ENCODE data around the gene DOC2B.

DNA sequence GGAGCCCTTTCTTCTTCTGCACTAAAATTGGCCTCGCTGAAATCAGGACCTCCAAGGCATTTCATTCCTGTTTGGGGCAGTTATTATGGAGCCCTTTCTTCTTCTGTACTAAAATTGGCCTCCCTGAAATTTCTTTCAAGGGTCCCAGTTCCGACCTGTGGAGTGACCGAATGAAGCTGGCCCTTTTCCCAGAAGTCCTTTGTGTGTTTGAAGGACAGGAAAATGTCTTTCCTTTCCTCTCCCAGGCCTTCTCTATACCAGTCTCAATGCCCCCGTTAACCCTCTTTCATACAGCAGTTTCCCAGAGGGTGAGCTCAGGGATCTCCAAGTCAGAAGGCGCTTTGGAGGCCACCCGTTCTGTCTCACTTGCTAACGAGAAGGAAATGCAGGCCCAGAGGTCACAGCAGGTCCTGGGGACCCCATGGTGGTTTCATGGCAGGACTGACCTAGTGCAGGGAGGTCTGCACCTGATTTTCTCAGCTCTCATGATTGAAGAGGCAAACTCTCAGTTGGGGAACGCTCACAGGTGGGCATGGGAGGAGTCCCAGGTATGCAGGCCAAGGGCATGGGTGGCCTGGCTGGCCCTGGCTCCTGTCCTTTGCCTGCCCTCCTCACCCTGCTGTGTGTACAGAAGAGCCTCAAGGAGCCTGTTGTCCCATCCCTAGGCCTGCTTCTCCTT is 37.1 kb upstream of the DOC2B start:
- no peak for TF ChIP-seq HDAC6 (IDR thresholded peaks at IDR 0.05; ENCODE audit: low read depth, low read length)
- TF ChIP-seq TEAD4 (IDR thresholded peaks at IDR 0.05; ENCODE audit: low read depth, low read length): no peak
- no peak for TF ChIP-seq CTCF (IDR thresholded peaks at IDR 0.05; ENCODE audit: control extremely low read depth in 1 of 3, insufficient read depth in 1 of 3, low read depth in 1 of 3, low read length in 3 of 3)
- no peak for TF ChIP-seq POLR2AphosphoS5 (IDR thresholded peaks at IDR 0.05; ENCODE audit: low read depth, low read length)
- no peak for TF ChIP-seq ZNF274 (IDR thresholded peaks at IDR 0.05; ENCODE audit: borderline replicate concordance, extremely low read depth, low read length)
- no peak for TF ChIP-seq GABPA (IDR thresholded peaks at IDR 0.05; ENCODE audit: borderline replicate concordance, insufficient read depth, low read length)
- TF ChIP-seq RAD21 (IDR thresholded peaks at IDR 0.05 in 1 of 2, conservative IDR thresholded peaks at IDR 0.05 in 1 of 2; ENCODE audit: low read depth in 2 of 2, low read length in 2 of 2): no peak
- TF ChIP-seq CBX5 (IDR thresholded peaks at IDR 0.05; ENCODE audit: low read depth, low read length): no peak
- TF ChIP-seq USF2 (IDR thresholded peaks at IDR 0.05; ENCODE audit: low read length): no peak
- no peak for TF ChIP-seq EZH2 (IDR thresholded peaks at IDR 0.05; ENCODE audit: low read depth, low read length, severe bottlenecking)
- TF ChIP-seq JUN (IDR thresholded peaks at IDR 0.05; ENCODE audit: low read depth, low read length): no peak
- TF ChIP-seq NRF1 (IDR thresholded peaks at IDR 0.05; ENCODE audit: low read depth, low read length): no peak
- no peak for TF ChIP-seq JUND (IDR thresholded peaks at IDR 0.05; ENCODE audit: low read length)
- no peak for TF ChIP-seq TAF1 (IDR thresholded peaks at IDR 0.05; ENCODE audit: low read depth, low read length)

All from H1 (cell line).